Panc1 (cell line): ENCODE data around the gene TSSK1B. TPM values are rescaled to one million over a fixed set of nuclear protein-coding genes. Genes with fewer than 3 reads are reported as not detected.

ENCODE experiments used
- ATAC-seq: fragments of 200-7000 bp; cut with Tn5 transposase; 2 replicates; pipeline ENCODE4 v1.9.1; 2020; ENCODE audit warnings: mild to moderate bottlenecking, moderate library complexity
- BruUV-seq: library from RNA; stranded (reverse); fragments of 400-500 nt; replicated peaks from 2 replicates; lab custom pipeline; 2021; lab: Mats Ljungman, UMichigan
- CTCF ChIA-PET: fragments of 300-600 bp; sonication (Branson Sonifier 250); formaldehyde crosslinking; loops from one replicate; lab custom pipeline; 2022; ENCODE audit warnings: antibody characterized with exemption; lab: Charles Lee
- POLR2A ChIA-PET: fragments of 300-600 bp; sonication (Branson Sonifier 250); formaldehyde crosslinking; loops from one replicate; lab custom pipeline; 2022; ENCODE audit warnings: antibody characterized with exemption; lab: Charles Lee
- DNase-seq: peaks from one replicate; pipeline ENCODE4 v3.0.0-alpha.2; 2010; ENCODE audit warnings: low read depth, low spot score
- H3K27ac ChIP-seq: 2 replicates; pipeline ENCODE4 v1.5.1; 2011; ENCODE audit warnings: mild to moderate bottlenecking, low read length, inconsistent platforms
- H3K27me3 ChIP-seq: fragments of 200-500 bp; sonication (Bioruptor generic); 2 replicates; pipeline ENCODE4 v1.6.0; 2014; ENCODE audit warnings: low read length, inconsistent platforms; ENCODE audit not compliant: control insufficient read depth, insufficient read depth
- H3K36me3 ChIP-seq: fragments of 200-500 bp; sonication (Bioruptor generic); 2 replicates; pipeline ENCODE4 v1.5.1; 2014; ENCODE audit warnings: inconsistent platforms, mild to moderate bottlenecking, low read length, moderate library complexity; ENCODE audit not compliant: control insufficient read depth, insufficient read depth
- H3K4me1 ChIP-seq: 2 replicates; pipeline ENCODE4 v1.5.1; 2011; ENCODE audit warnings: inconsistent platforms, mild to moderate bottlenecking, low read length, moderate library complexity; ENCODE audit not compliant: control insufficient read depth, insufficient read depth
- H3K4me3 ChIP-seq, 2 experiments: 2 replicates each; pipeline ENCODE4 v1.5.1; 2011 to 2012; ENCODE audit warnings: low read depth in 2 of 2, low read length in 2 of 2, mild to moderate bottlenecking in 2 of 2, inconsistent platforms in 1 of 2, moderate library complexity in 1 of 2
- H3K9me3 ChIP-seq: fragments of 200-500 bp; sonication (Bioruptor generic); 2 replicates; pipeline ENCODE4 v1.5.1; 2014; ENCODE audit warnings: low read depth, mild to moderate bottlenecking, inconsistent platforms, low read length, moderate library complexity; ENCODE audit not compliant: control insufficient read depth, insufficient read depth
- CTCF ChIP-seq: fragments of 450-650 bp; IDR thresholded peaks from 2 replicates; pipeline ENCODE4 v1.5.1; 2017; ENCODE audit warnings: mild to moderate bottlenecking
- POLR2AphosphoS5 ChIP-seq: IDR thresholded peaks from 2 replicates; pipeline ENCODE4 v1.6.1; 2012; ENCODE audit warnings: mild to moderate bottlenecking, low read depth, low read length, moderate library complexity
- SIN3A ChIP-seq: IDR thresholded peaks from 2 replicates; pipeline ENCODE4 v1.6.1; 2012; ENCODE audit warnings: low read depth, mild to moderate bottlenecking, low read length, moderate library complexity, borderline replicate concordance; ENCODE audit not compliant: insufficient read depth
- TCF7L2 ChIP-seq: IDR thresholded peaks from 2 replicates; pipeline ENCODE4 v1.6.1; 2011; ENCODE audit warnings: mild to moderate bottlenecking, low read depth, low read length, inconsistent platforms
- in situ Hi-C: cut with HindIII; loops from 2 replicates; pipeline ENCODE4 v1.10.0; 2016; ENCODE audit warnings: low sequenced_read_pairs, low pct_unique_long_range_greater_than_20kb
- intact Hi-C: fragments of 100-400 bp; cut with micrococcal nuclease; formaldehyde crosslinking; loops from one replicate; pipeline ENCODE4 v1.10.0; 2022; ENCODE audit not compliant: unreplicated experiment
- total RNA-seq: library from RNA; stranded (reverse); gene quantifications from one replicate; pipeline ENCODE4 v1.2.1, GENCODE V29; 2021; ENCODE audit not compliant: unreplicated experiment
- TF ChIP-seq, protein P1 (sequence below), 2 experiments: IDR thresholded peaks; 2 replicates each; pipeline ENCODE4 v1.6.1; 2011 to 2012; ENCODE audit warnings: low read depth in 2 of 2, control low read depth in 1 of 2, low read length in 1 of 2, mild to moderate bottlenecking in 1 of 2, moderate library complexity in 1 of 2; ENCODE audit not compliant: insufficient read depth in 1 of 2

Gene TSSK1B
- total RNA-seq, 1 experiment from 2014 or later, result not detected

DNA sequence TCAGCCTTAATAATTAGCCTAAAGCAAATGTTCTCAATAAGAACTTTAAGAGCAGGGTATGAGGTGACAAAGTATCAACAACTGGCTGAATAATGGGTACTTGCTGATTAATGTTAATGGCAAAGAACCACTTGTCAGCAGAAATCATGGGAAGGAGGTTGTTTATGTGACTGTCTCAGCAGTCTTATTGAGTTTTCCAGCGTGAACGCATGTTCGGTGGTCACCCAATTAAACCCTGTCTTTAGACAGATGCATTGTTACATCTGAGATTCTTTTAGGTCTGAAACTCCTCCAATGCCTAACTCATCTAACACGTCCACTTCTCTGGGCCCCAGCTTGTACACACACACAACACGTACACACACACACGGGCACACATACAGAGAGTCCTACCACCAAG lies 18.2 kb upstream of the TSSK1B start:
- H3K36me3 ChIP-seq, result no peaks in the 10 kb centered on the region
- POLR2A ChIA-PET, result no interaction called here
- DNase-seq (no peak), ATAC-seq (no peak)
- in situ Hi-C loops (no loop called here), intact Hi-C loops (no loop called here)
- no peak overlapping the region for H3K27ac ChIP-seq
- CTCF ChIA-PET, result no interaction called here
- no TSS peak for BruUV-seq
- H3K4me3 ChIP-seq, result no peak overlapping the region
- TF ChIP-seq, protein P1, sequence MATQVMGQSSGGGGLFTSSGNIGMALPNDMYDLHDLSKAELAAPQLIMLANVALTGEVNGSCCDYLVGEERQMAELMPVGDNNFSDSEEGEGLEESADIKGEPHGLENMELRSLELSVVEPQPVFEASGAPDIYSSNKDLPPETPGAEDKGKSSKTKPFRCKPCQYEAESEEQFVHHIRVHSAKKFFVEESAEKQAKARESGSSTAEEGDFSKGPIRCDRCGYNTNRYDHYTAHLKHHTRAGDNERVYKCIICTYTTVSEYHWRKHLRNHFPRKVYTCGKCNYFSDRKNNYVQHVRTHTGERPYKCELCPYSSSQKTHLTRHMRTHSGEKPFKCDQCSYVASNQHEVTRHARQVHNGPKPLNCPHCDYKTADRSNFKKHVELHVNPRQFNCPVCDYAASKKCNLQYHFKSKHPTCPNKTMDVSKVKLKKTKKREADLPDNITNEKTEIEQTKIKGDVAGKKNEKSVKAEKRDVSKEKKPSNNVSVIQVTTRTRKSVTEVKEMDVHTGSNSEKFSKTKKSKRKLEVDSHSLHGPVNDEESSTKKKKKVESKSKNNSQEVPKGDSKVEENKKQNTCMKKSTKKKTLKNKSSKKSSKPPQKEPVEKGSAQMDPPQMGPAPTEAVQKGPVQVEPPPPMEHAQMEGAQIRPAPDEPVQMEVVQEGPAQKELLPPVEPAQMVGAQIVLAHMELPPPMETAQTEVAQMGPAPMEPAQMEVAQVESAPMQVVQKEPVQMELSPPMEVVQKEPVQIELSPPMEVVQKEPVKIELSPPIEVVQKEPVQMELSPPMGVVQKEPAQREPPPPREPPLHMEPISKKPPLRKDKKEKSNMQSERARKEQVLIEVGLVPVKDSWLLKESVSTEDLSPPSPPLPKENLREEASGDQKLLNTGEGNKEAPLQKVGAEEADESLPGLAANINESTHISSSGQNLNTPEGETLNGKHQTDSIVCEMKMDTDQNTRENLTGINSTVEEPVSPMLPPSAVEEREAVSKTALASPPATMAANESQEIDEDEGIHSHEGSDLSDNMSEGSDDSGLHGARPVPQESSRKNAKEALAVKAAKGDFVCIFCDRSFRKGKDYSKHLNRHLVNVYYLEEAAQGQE (IDR thresholded peaks at IDR 0.05; ENCODE audit: insufficient read depth in 1 of 2, low read depth in 2 of 2, low read length in 1 of 2), result no peak
- TF ChIP-seq TCF7L2 (no peak), POLR2AphosphoS5 (no peak), SIN3A (no peak), CTCF (no peak)
- H3K27me3 ChIP-seq, result peaks cover 9% of the 10 kb centered on the region
- no peaks in the 10 kb centered on the region for H3K9me3 ChIP-seq
- no peaks in the 10 kb centered on the region for H3K4me1 ChIP-seq

GRCh38 chr5:113451797-113452196 lies 17.0 kb upstream of the TSSK1B start:
- CTCF ChIA-PET, result no interaction called here
- intact Hi-C loops (no loop called here), in situ Hi-C loops (no loop called here)
- Histone ChIP-seq H3K4me3 (no peak overlapping the region), H3K4me1 (no peaks in the 10 kb centered on the region), H3K27ac (no peak overlapping the region), H3K36me3 (no peaks in the 10 kb centered on the region), H3K9me3 (no peaks in the 10 kb centered on the region), H3K27me3 (peaks cover 9% of the 10 kb centered on the region)
- ATAC-seq (no peak), DNase-seq (no peak)
- BruUV-seq, result no TSS peak
- POLR2A ChIA-PET, result no interaction called here
- TF ChIP-seq CTCF (no peak), TCF7L2 (no peak), SIN3A (no peak), POLR2AphosphoS5 (no peak)
- TF ChIP-seq, protein P1 (IDR thresholded peaks at IDR 0.05; ENCODE audit: insufficient read depth in 1 of 2, low read depth in 2 of 2, low read length in 1 of 2), result no peak
